Naive thymus-derived CD4-positive, alpha-beta T cell (primary cell): ENCODE data around the gene SMIM33. TPM values are rescaled to one million over a fixed set of nuclear protein-coding genes. Genes with fewer than 3 reads are reported as not detected.

ENCODE experiments used
- ATAC-seq: fragments of 150-1000 bp; cut with Tn5 transposase; 2 replicates; pipeline ENCODE4 v1.10.0; 2021; ENCODE audit warnings: mild to moderate bottlenecking, moderate library complexity
- CTCF ChIA-PET: fragments of 350-600 bp; sonication (Branson Sonifier 250); formaldehyde crosslinking; loops from one replicate; lab custom pipeline; 2021; ENCODE audit warnings: antibody characterized with exemption; lab: Charles Lee
- POLR2A ChIA-PET: fragments of 350-600 bp; sonication (Branson Sonifier 250); formaldehyde crosslinking; loops from one replicate; lab custom pipeline; 2021; ENCODE audit warnings: antibody characterized with exemption, inconsistent platforms; lab: Charles Lee
- DNase-seq, 9 donors: peaks; one replicate each; pipeline versions ENCODE4 v3.0.0 to v3.0.0-alpha.2; 2020 to 2022; ENCODE audit warnings: mixed read lengths in 1 of 9
- H3K27ac ChIP-seq: one replicate; pipeline ENCODE4 v1.7.0; 2013; ENCODE audit warnings: mild to moderate bottlenecking, low read depth, low read length, moderate library complexity
- H3K27me3 ChIP-seq, 2 donors: one replicate each; pipeline ENCODE4 v1.7.0; 2013; ENCODE audit warnings: low read length in 2 of 2, mild to moderate bottlenecking in 2 of 2, moderate library complexity in 2 of 2; ENCODE audit not compliant: control insufficient read depth in 2 of 2, insufficient read depth in 2 of 2
- H3K36me3 ChIP-seq, 3 experiments: 1 replicate in 2 of 3; 2 replicates in 1 of 3; pipeline ENCODE4 v1.7.0; 2013; ENCODE audit warnings: low read length in 3 of 3, mild to moderate bottlenecking in 3 of 3, moderate library complexity in 1 of 3; ENCODE audit not compliant: insufficient read depth in 3 of 3, control insufficient read depth in 2 of 3
- H3K4me1 ChIP-seq, 2 donors: one replicate each; pipeline ENCODE4 v1.7.0; 2013; ENCODE audit warnings: low read length in 2 of 2, mild to moderate bottlenecking in 2 of 2, moderate library complexity in 1 of 2; ENCODE audit not compliant: control insufficient read depth in 2 of 2, insufficient read depth in 2 of 2
- H3K4me3 ChIP-seq: 2 replicates; pipeline ENCODE4 v1.7.0; 2013; ENCODE audit warnings: mild to moderate bottlenecking, low read length
- H3K9me3 ChIP-seq, 3 experiments: 1 replicate in 2 of 3; 2 replicates in 1 of 3; pipeline ENCODE4 v1.7.0; 2013; ENCODE audit warnings: low read length in 3 of 3; ENCODE audit not compliant: control insufficient read depth in 2 of 3
- H3K27ac Mint-ChIP-seq, 9 donors: one replicate each; pipeline ENCODE4 v1.8.0; 2020 to 2022; ENCODE audit warnings: mixed read lengths in 9 of 9, mild to moderate bottlenecking in 8 of 9, moderate library complexity in 5 of 9, inconsistent platforms in 2 of 9
- H3K27me3 Mint-ChIP-seq, 5 donors: one replicate each; pipeline ENCODE4 v1.8.0; 2021 to 2022; ENCODE audit warnings: mixed read lengths in 5 of 5, mild to moderate bottlenecking in 1 of 5
- H3K36me3 Mint-ChIP-seq, 5 donors: one replicate each; pipeline ENCODE4 v1.8.0; 2020 to 2022; ENCODE audit warnings: mixed read lengths in 5 of 5, mild to moderate bottlenecking in 3 of 5, inconsistent platforms in 1 of 5
- H3K4me1 Mint-ChIP-seq, 7 donors: one replicate each; pipeline ENCODE4 v1.8.0; 2020 to 2022; ENCODE audit warnings: mixed read lengths in 7 of 7, mild to moderate bottlenecking in 3 of 7, inconsistent platforms in 1 of 7
- H3K4me3 Mint-ChIP-seq, 10 donors: one replicate each; pipeline ENCODE4 v1.8.0; 2020 to 2022; ENCODE audit warnings: mild to moderate bottlenecking in 10 of 10, mixed read lengths in 10 of 10, moderate library complexity in 6 of 10, inconsistent platforms in 2 of 10
- H3K9me3 Mint-ChIP-seq, 11 donors: one replicate each; pipeline ENCODE4 v1.8.0; 2020 to 2022; ENCODE audit warnings: mixed read lengths in 11 of 11, mild to moderate bottlenecking in 4 of 11, inconsistent platforms in 1 of 11, moderate library complexity in 1 of 11
- intact Hi-C, 2 donors: fragments of 100-400 bp; cut with micrococcal nuclease; formaldehyde crosslinking; loops; one replicate each; pipeline ENCODE4 v1.15.1; 2023
- polyA plus RNA-seq, 2 donors: library from polyadenylated mRNA; unstranded; fragments of 300-500 nt; fragmentation: Illumina TruSeq; gene quantifications; one replicate each; pipeline ENCODE4 v1.2.3, GENCODE V29; 2021
- total RNA-seq, 6 experiments: library from RNA in 5 of 6; stranded (reverse) in 5 of 6; gene quantifications; 1 replicate in 5 of 6; 2 replicates in 1 of 6; pipeline ENCODE4 v1.2.3 and lab custom pipeline; 2021 to 2026

The SMIM33 gene
- total RNA-seq (under 1 TPM in 3 of 5 experiments, not detected in 2; 0.14 to 0.99 (median 0.27) TPM), polyA plus RNA-seq (under 1 TPM; 0.09 to 0.64 TPM), total RNA-seq (lab: John Stamatoyannopoulos, UW) (not detected)

DNA sequence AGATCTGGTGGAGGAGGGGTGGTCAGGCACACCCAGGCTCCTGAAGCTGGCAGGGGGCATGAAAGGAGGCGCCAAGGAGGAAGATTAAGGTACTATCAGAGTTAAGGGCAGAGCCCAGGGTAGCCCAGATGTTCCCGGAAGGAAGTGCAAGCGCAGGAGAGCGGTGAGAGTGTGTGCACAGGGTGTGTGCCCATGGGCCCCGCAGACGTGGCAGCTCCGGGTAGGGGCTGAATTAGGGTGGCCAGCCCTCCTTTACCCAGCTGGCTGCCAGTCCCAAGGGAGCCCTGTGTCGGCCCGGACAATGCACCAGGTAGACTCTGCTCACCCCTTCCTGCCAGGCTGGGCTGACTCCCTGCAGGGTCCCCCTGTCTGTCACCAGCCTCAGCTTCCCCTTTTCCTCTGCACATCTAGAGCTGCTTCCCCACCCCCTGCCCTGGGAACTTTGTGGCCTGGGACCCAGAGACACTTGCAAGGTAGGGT lies at the start of gene SMIM33:
SMIM33 (plus strand) TSS at position 184 of the 480 bp plus-strand sequence; CDS start at position 302, 118 bp downstream.
- ATAC-seq (peak; percentile 66), DNase-seq (peak in 6 of 9 donors; percentile 27 to 50 (median 48))
- peaks cover 0 to 2% (median 0%) of the 10 kb centered on the region in 3 experiments for H3K36me3 ChIP-seq
- no peaks in the 10 kb centered on the region for H3K9me3 Mint-ChIP-seq
- ChIA-PET CTCF (interaction anchor here (0.6 to 1.8 kb wide), 8 partner anchors 9 to 46 kb away, joined by 3 to 7 read pairs (median 4); partner anchors contain the start of genes ECSCR and STING1), POLR2A (interaction anchor here (0.6 to 8.4 kb wide), 13 partner anchors 11 to 90 kb away, joined by 3 to 83 read pairs (median 5); partner anchors contain the start of genes DNAJC18, SPATA24, STING1 and UBE2D2)
- peaks cover 0 to 13% (median 9%) of the 10 kb centered on the region in 5 donors for H3K36me3 Mint-ChIP-seq
- H3K4me1 ChIP-seq = peaks cover 30 to 74% of the 10 kb centered on the region in 2 donors
- H3K27ac ChIP-seq = peak within 1 kb of the TSS; percentile 64
- peak within 1 kb of the TSS; percentile 53 for H3K4me3 ChIP-seq
- H3K27me3 ChIP-seq = no peaks in the 10 kb centered on the region
- intact Hi-C loops = loop anchor here (1.0 to 5.0 kb wide), 3 partner anchors 13 to 41 kb away; partner anchors contain the start of gene DNAJC18 (in 1 of the 2)
- no peaks in the 10 kb centered on the region for H3K27me3 Mint-ChIP-seq
- peaks cover 64 to 78% (median 76%) of the 10 kb centered on the region in 7 donors for H3K4me1 Mint-ChIP-seq
- H3K4me3 Mint-ChIP-seq = peak within 1 kb of the TSS; percentile 71 to 97 (median 90)
- H3K9me3 ChIP-seq = no peaks in the 10 kb centered on the region
- peak within 1 kb of the TSS; percentile 63 to 98 (median 94) for H3K27ac Mint-ChIP-seq

DNA sequence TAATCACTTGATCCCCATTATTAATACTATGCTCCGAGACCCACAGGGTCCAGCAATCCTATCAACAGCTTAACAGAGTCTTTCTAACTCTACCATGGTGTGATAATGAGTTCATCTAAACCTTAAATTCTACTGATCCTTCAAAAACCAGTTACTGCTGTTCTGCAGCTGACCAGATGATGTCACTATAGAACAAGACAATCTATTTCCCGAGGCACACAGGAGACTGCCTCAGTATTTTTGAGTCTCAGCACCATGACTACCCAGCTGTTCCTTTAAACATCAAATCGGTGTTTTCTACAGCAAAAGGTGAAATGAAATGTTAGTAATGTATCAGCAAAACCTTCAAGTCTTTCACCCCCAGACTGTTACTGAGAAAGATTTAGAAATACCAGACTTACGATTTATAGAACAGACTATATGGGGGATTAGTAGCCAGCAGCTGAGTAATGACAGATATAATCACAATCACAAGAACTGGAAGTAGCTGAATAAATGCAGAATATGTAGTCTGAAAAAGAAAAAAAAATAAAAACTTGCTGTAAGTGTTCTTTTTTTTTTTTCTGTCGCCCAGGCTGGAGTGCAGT lies 48.4 kb upstream of the SMIM33 start:
- H3K27me3 Mint-ChIP-seq = no peaks in the 10 kb centered on the region
- POLR2A ChIA-PET = interaction anchor here (0.5 to 9.4 kb wide), 15 partner anchors 8 to 1344 kb away, joined by 3 to 102 read pairs (median 4); partner anchors contain the start of genes DNAJC18 and STING1
- Histone ChIP-seq H3K4me3 (no peak overlapping the region), H3K27me3 (no peaks in the 10 kb centered on the region), H3K36me3 (peaks cover 0 to 16% (median 0%) of the 10 kb centered on the region in 3 experiments), H3K4me1 (peaks cover 3 to 4% of the 10 kb centered on the region in 2 donors), H3K9me3 (no peaks in the 10 kb centered on the region), H3K27ac (no peak overlapping the region)
- DNase-seq (peak in 7 of 9 donors; percentile 65 to 86 (median 75)), ATAC-seq (peak; percentile 99)
- intact Hi-C loops = loop anchor here (1.0 to 5.0 kb wide), 19 partner anchors 17 to 343 kb away; partner anchors contain the start of genes STING1 (in 2 of the 2), UBE2D2 (in 2 of the 2), DNAJC18 (in 1 of the 2) and SPATA24 (in 1 of the 2)
- H3K4me1 Mint-ChIP-seq = peaks cover 4 to 40% (median 6%) of the 10 kb centered on the region in 7 donors
- CTCF ChIA-PET = interaction anchor here (0.5 to 9.5 kb wide), 24 partner anchors 8 to 1504 kb away, joined by 3 to 310 read pairs (median 4); partner anchors contain the start of genes DNAJC18 and STING1
- H3K36me3 Mint-ChIP-seq = peaks cover 0 to 43% (median 18%) of the 10 kb centered on the region in 5 donors
- H3K27ac Mint-ChIP-seq = peak overlapping the region in 6 of 9 donors; percentile 16 to 87 (median 74)
- H3K9me3 Mint-ChIP-seq = no peaks in the 10 kb centered on the region
- H3K4me3 Mint-ChIP-seq = peak overlapping the region in 2 of 10 donors; percentile 19 to 47

DNA sequence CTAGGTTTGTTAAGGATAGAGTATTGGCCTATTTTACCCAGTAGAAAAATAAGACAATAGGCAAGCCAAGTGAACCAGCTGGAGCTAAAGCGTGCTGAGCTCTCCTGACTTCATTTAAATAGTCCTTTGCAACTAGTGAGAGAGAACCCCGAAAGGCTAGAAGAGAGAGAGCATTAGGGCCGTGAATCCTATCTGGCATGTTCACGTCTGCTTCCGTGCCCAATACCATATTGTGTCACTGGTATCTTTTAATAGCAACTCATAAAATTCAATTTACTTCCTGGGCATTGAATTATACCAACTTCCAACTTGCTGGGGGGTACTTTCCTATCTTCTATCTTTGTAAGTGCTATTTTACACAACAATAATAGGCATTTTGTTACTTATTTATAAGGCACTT lies 45.3 kb upstream of the SMIM33 start:
- intact Hi-C loops = no loop called here
- ChIA-PET CTCF (interaction anchor here (0.7 to 9.5 kb wide), 3 partner anchors 13 to 89 kb away, joined by 3 to 310 read pairs (median 4); partner anchors contain the start of gene DNAJC18), POLR2A (interaction anchor here (0.6 to 9.4 kb wide), 3 partner anchors 14 to 89 kb away, joined by 3 to 102 read pairs (median 4); partner anchors contain the start of gene DNAJC18)
- peaks cover 0 to 25% (median 22%) of the 10 kb centered on the region in 5 donors for H3K36me3 Mint-ChIP-seq
- H3K27ac Mint-ChIP-seq = no peak overlapping the region
- no peaks in the 10 kb centered on the region for H3K9me3 Mint-ChIP-seq
- ATAC-seq (no peak), DNase-seq (no peak)
- H3K4me1 Mint-ChIP-seq = peaks cover 4 to 25% (median 17%) of the 10 kb centered on the region in 7 donors
- no peaks in the 10 kb centered on the region for H3K27me3 Mint-ChIP-seq
- Histone ChIP-seq H3K27me3 (no peaks in the 10 kb centered on the region), H3K27ac (no peak overlapping the region), H3K36me3 (peaks cover 0 to 5% (median 3%) of the 10 kb centered on the region in 3 experiments), H3K4me3 (no peak overlapping the region), H3K4me1 (peaks cover 3 to 9% of the 10 kb centered on the region in 2 donors), H3K9me3 (no peaks in the 10 kb centered on the region)
- no peak overlapping the region for H3K4me3 Mint-ChIP-seq

GRCh38 chr5:139426203-139426885 lies 44.5 kb upstream of the SMIM33 start:
- H3K27me3 ChIP-seq = no peaks in the 10 kb centered on the region
- H3K27ac Mint-ChIP-seq = no peak overlapping the region
- H3K9me3 Mint-ChIP-seq = no peaks in the 10 kb centered on the region
- peaks cover 3 to 9% of the 10 kb centered on the region in 2 donors for H3K4me1 ChIP-seq
- H3K27me3 Mint-ChIP-seq = no peaks in the 10 kb centered on the region
- H3K4me3 Mint-ChIP-seq = no peak overlapping the region
- no peak for DNase-seq
- H3K36me3 ChIP-seq = peaks cover 0 to 5% (median 3%) of the 10 kb centered on the region in 3 experiments
- H3K4me1 Mint-ChIP-seq = peaks cover 4 to 29% (median 21%) of the 10 kb centered on the region in 7 donors
- ChIA-PET POLR2A (interaction anchor here (1.3 to 9.4 kb wide), 2 partner anchors 13 to 88 kb away, joined by 4 to 102 read pairs; partner anchors contain the start of gene DNAJC18), CTCF (interaction anchor here (0.7 to 9.5 kb wide), 3 partner anchors 13 to 88 kb away, joined by 3 to 310 read pairs (median 4); partner anchors contain the start of gene DNAJC18)
- no peaks in the 10 kb centered on the region for H3K9me3 ChIP-seq
- intact Hi-C loops = no loop called here
- no peak for ATAC-seq
- H3K36me3 Mint-ChIP-seq = peaks cover 0 to 22% (median 21%) of the 10 kb centered on the region in 5 donors
- no peak overlapping the region for H3K4me3 ChIP-seq
- H3K27ac ChIP-seq = no peak overlapping the region

DNA sequence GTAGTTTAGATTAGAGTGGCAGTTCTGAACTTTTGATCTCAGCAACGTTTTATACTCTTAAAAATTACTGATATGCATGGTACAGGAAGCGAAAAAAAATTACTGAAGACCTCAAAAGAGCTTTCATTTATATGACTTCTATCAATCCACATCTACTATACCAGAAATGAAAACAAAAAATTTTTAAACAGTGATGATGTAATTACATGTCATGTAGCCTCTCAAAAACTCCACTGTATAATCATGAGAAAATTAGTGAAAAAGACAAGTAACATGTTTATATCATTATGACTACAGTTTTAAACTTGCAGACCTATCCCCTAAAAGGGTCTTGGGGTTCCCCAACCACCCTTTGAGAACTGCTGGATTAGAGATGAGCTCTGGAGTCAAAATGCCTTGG lies 40.8 kb upstream of the SMIM33 start:
- Mint-ChIP-seq H3K27me3 (no peaks in the 10 kb centered on the region), H3K27ac (peak overlapping the region in 8 of 9 donors; percentile 67 to 90 (median 84)), H3K4me3 (peak overlapping the region in 5 of 10 donors; percentile 12 to 38 (median 18)), H3K36me3 (peaks cover 0 to 18% (median 5%) of the 10 kb centered on the region in 5 donors), H3K4me1 (peaks cover 0 to 21% (median 12%) of the 10 kb centered on the region in 7 donors), H3K9me3 (no peaks in the 10 kb centered on the region)
- H3K27ac ChIP-seq = no peak overlapping the region
- no peaks in the 10 kb centered on the region for H3K9me3 ChIP-seq
- peaks cover 0 to 5% of the 10 kb centered on the region in 2 donors for H3K4me1 ChIP-seq
- CTCF ChIA-PET = interaction anchor here (0.7 to 2.0 kb wide), 5 partner anchors 8 to 84 kb away, joined by 3 to 6 read pairs (median 5); no protein-coding TSS in a partner anchor
- H3K27me3 ChIP-seq = no peaks in the 10 kb centered on the region
- ATAC-seq (peak; percentile 76), DNase-seq (peak in 6 of 9 donors; percentile 21 to 65 (median 52))
- H3K36me3 ChIP-seq = peaks cover 0 to 5% (median 0%) of the 10 kb centered on the region in 3 experiments
- intact Hi-C loops = no loop called here
- no peak overlapping the region for H3K4me3 ChIP-seq
- POLR2A ChIA-PET = interaction anchor here (0.6 to 2.0 kb wide), 7 partner anchors 9 to 136 kb away, joined by 3 to 13 read pairs (median 3); partner anchors contain the start of gene DNAJC18
